Heart left ventricle (tissue), 16 donors: ENCODE results near the gene OR4D2. TPM values are rescaled to one million over a fixed set of nuclear protein-coding genes. Genes with fewer than 3 reads are reported as not detected.

Experiments
- ATAC-seq, 4 donors: fragments of 200-7000 bp; cut with Tn5 transposase; one replicate each; pipeline ENCODE4 v1.9.1; 2020 to 2022; ENCODE audit warnings: moderate library complexity in 4 of 4, mild to moderate bottlenecking in 3 of 4, moderate number of reproducible peaks in 1 of 4
- DNase-seq, 5 donors: peaks; one replicate each; pipeline ENCODE4 v3.0.0-alpha.2; 2020
- H3K27ac ChIP-seq, 12 donors: fragments of 200-600 bp; sonication (generic) in 4 of 12; one replicate each; pipeline versions ENCODE4 v1.5.0 to v1.8.0; 2016 to 2022; ENCODE audit warnings: mild to moderate bottlenecking in 2 of 12
- H3K27me3 ChIP-seq, 9 donors: fragments of 200-600 bp; sonication (generic) in 2 of 9; one replicate each; pipeline versions ENCODE4 v1.5.1 to v1.8.0; 2016 to 2022; ENCODE audit warnings: mild to moderate bottlenecking in 3 of 9
- H3K36me3 ChIP-seq, 9 donors: fragments of 200-600 bp; sonication (generic) in 2 of 9; one replicate each; pipeline versions ENCODE4 v1.5.0 to v1.8.0; 2018 to 2022; ENCODE audit warnings: mild to moderate bottlenecking in 2 of 9
- H3K4me1 ChIP-seq, 12 donors: fragments of 200-600 bp; sonication (generic) in 4 of 12; one replicate each; pipeline versions ENCODE4 v1.5.0 to v1.8.0; 2016 to 2022; ENCODE audit warnings: mild to moderate bottlenecking in 3 of 12
- H3K4me3 ChIP-seq, 12 donors: fragments of 200-600 bp; sonication (generic) in 4 of 12; one replicate each; pipeline versions ENCODE4 v1.5.0 to v1.8.0; 2017 to 2022; ENCODE audit warnings: mild to moderate bottlenecking in 9 of 12, moderate library complexity in 4 of 12
- H3K9me3 ChIP-seq, 12 donors: fragments of 200-600 bp; sonication (generic) in 4 of 12; one replicate each; pipeline versions ENCODE4 v1.5.0 to v1.8.0; 2016 to 2022; ENCODE audit warnings: mild to moderate bottlenecking in 1 of 12
- CTCF ChIP-seq, 12 donors: fragments of 200-600 bp; sonication (generic) in 4 of 12; IDR thresholded peaks; one replicate each; pipeline versions ENCODE4 v1.5.0 to v1.8.0; 2018 to 2022; ENCODE audit warnings: antibody characterized with exemption in 12 of 12, mild to moderate bottlenecking in 5 of 12
- POLR2A ChIP-seq, 2 donors: fragments of 450-650 bp; IDR thresholded peaks; one replicate each; pipeline ENCODE4 v1.6.1; 2017; ENCODE audit warnings: antibody characterized with exemption in 2 of 2, mild to moderate bottlenecking in 2 of 2, moderate library complexity in 2 of 2
- WGBS, 4 donors: extraction: QIAGEN DNeasy Blood & Tissue Kit in 2 of 4; methylation state at CpG; one replicate each; pipeline versions ENCODE4 v1.1.5 to v1.1.7; 2013 to 2018; 5-methylcytosine and 5-hydroxymethylcytosine counted together
- intact Hi-C, 10 donors: fragments of 100-400 bp; cut with DNase I; formaldehyde crosslinking; loops; one replicate each; pipeline versions ENCODE4 v1.11.1 to v1.14.2; 2022
- polyA plus RNA-seq, 2 donors: library from polyadenylated mRNA; stranded (reverse); fragments of 200-250 nt; gene quantifications; one replicate each; pipeline ENCODE4 v1.2.3, GENCODE V29; 2013
- total RNA-seq, 9 donors: library from RNA; depleted of rRNA in 2 of 9; stranded (reverse); fragments of >200 nt in 2 of 9; fragmentation: NEBNext Ultra II Directional in 3 of 9; extraction: Animal tissue kit (Norgen Biotek cat#: 25700) in 3 of 9; gene quantifications; one replicate each; pipeline versions ENCODE4 v1.1.0 to v1.2.4, GENCODE V29; 2016 to 2023
- donor health status: ischemic (EF 13 %, LVEDD 7.1; RV severe dilation, severe dysfunction).
- donor health status: healthy with polysubstance abuse.
- donor health status: DM: no; HTN: yes; CAD: no.
- donor health status: DM: no; HTN: no; CAD: no.
- donor health status: ischemic (EF 25% LVEDD 6.9; RV normal size, moderate dysfunction).
- donor health status: ischemic (EF 25% LVEDD 5.7; RV mildly dilated, moderate dysfunction).
- donor health status: healthy.
- donor health status: DM: yes; HTN: yes; CAD: no.
- donor health status: ischemic (EF 35%, LVEDD 5.7; RV mildly dilated, moderate dysfunction).
- donor health status: nonischemic (EF 11% LVEDD 7.7; RV severe dilation, severe dysfunction).
- donor health status: DM: yes; HTN: yes; CAD: no.
- donor health status: PGD.
- donor health status: ischemic (EF 29% LVEDD 5.4; RV normal size, mild dysfunction).
- donor health status: nonischemic (EF 23%, LVEDD 6.1; RV moderate dilation, normal function).

Gene OR4D2
- total and polyA plus RNA-seq, 11 donors = not detected

- H3K4me1 ChIP-seq = no peaks in the 10 kb centered on the region
- intact Hi-C loops = no loop called here
- H3K27ac ChIP-seq = no peak overlapping the region
- H3K9me3 ChIP-seq = no peaks in the 10 kb centered on the region
- TF ChIP-seq CTCF (IDR thresholded peaks at IDR 0.05) (no peak), POLR2A (IDR thresholded peaks at IDR 0.05) (no peak)
- peaks cover 0 to 12% (median 2%) of the 10 kb centered on the region in 9 donors for H3K27me3 ChIP-seq
- ATAC-seq = no peak
- peaks cover 0 to 25% (median 17%) of the 10 kb centered on the region in 9 donors for H3K36me3 ChIP-seq
- 62 to 82% (median 81%) methylated on average over 7 of the region's 7 CpGs for WGBS, 4 donors
- no peak overlapping the region for H3K4me3 ChIP-seq
- no peak for DNase-seq
Measured at GRCh38 chr17:58202859-58203258, 36.1 kb downstream of the OR4D2 start.

- intact Hi-C loops = no loop called here
- ATAC-seq (no peak), DNase-seq (no peak)
- 87 to 100% (median 93%) methylated on average over 4 to 5 of the region's 5 CpGs for WGBS, 4 donors
- H3K9me3 ChIP-seq = no peaks in the 10 kb centered on the region
- no peaks in the 10 kb centered on the region for H3K4me1 ChIP-seq
- peaks cover 0 to under 1% (median 0%) of the 10 kb centered on the region in 9 donors for H3K27me3 ChIP-seq
- H3K4me3 ChIP-seq = no peak overlapping the region
- H3K36me3 ChIP-seq = peaks cover 0 to 43% (median 31%) of the 10 kb centered on the region in 9 donors
- no peak overlapping the region for H3K27ac ChIP-seq
- TF ChIP-seq POLR2A (IDR thresholded peaks at IDR 0.05) = no peak
- no peak for TF ChIP-seq CTCF (IDR thresholded peaks at IDR 0.05)
Measured at GRCh38 chr17:58204796-58205195, 38.0 kb downstream of the OR4D2 start.

GRCh38 chr17:58205936-58206335, 39.2 kb downstream of the OR4D2 start:
- TF ChIP-seq CTCF (IDR thresholded peaks at IDR 0.05) (no peak), POLR2A (IDR thresholded peaks at IDR 0.05) (no peak)
- no peaks in the 10 kb centered on the region for H3K9me3 ChIP-seq
- no peak for DNase-seq
- H3K27ac ChIP-seq = no peak overlapping the region
- ATAC-seq = no peak
- WGBS, 4 donors = 87 to 93% (median 91%) methylated on average over 6 to 11 of the region's 11 CpGs
- H3K4me3 ChIP-seq = no peak overlapping the region
- H3K36me3 ChIP-seq = peaks cover 0 to 54% (median 42%) of the 10 kb centered on the region in 9 donors
- H3K4me1 ChIP-seq = no peaks in the 10 kb centered on the region
- intact Hi-C loops = no loop called here
- no peaks in the 10 kb centered on the region for H3K27me3 ChIP-seq

- intact Hi-C loops = no loop called here
- DNase-seq = no peak
- Histone ChIP-seq H3K36me3 (peaks cover 0 to 69% (median 51%) of the 10 kb centered on the region in 9 donors), H3K27me3 (no peaks in the 10 kb centered on the region), H3K4me3 (no peak overlapping the region), H3K4me1 (no peaks in the 10 kb centered on the region), H3K27ac (no peak overlapping the region), H3K9me3 (no peaks in the 10 kb centered on the region)
- WGBS, 4 donors = 78 to 100% (median 86%) methylated on average over 3 of the region's 3 CpGs
- no peak for ATAC-seq
- TF ChIP-seq POLR2A (IDR thresholded peaks at IDR 0.05) (no peak), CTCF (IDR thresholded peaks at IDR 0.05) (no peak)
Measured at GRCh38 chr17:58207451-58207850, 40.7 kb downstream of the OR4D2 start.
